HG03378 (cell line): ENCODE measurements around the gene TSPY3.
"Not testable (repeated sequence)": the region's sequence is repeated elsewhere in the genome, so short reads cannot be mapped to it uniquely, and the experiment has no call there.

Source experiments
- ATAC-seq: cut with Tn5 transposase; IDR thresholded peaks from one replicate; pipeline ENCODE4 v1.9.1; 2021; ENCODE audit warnings: mild to moderate bottlenecking, moderate library complexity; ENCODE audit not compliant: unreplicated experiment

TSPY3 gene

GRCh38 chrY:9398121-9398520 lies at the start of gene TSPY3:
TSPY3 (plus strand) TSS chrY:9398421; CDS start chrY:9398467, 46 bp downstream.
- ATAC-seq: not testable (repeated sequence)

- ATAC-seq: not testable (repeated sequence)
Measured at GRCh38 chrY:9357497-9357896, 40.7 kb upstream of the TSPY3 start, which contains the start of gene TSPY8. TSPY8 (plus strand) TSS chrY:9357797; CDS start chrY:9357843, 46 bp downstream.

GRCh38 chrY:9396527-9396926 lies 1.7 kb upstream of the TSPY3 start:
- not testable (repeated sequence) for ATAC-seq
